CD14-positive monocyte (primary cell): ENCODE results near the gene IL19. TPM values are rescaled to one million over a fixed set of nuclear protein-coding genes. Genes with fewer than 3 reads are reported as not detected.
A peak's percentile ranks its signal among the peaks of the same experiment; 100 is the strongest.

Source experiments
- DNase-seq, 3 donors: peaks; one replicate each; pipeline ENCODE4 v3.0.0-alpha.2; 2011 to 2022
- H2AFZ ChIP-seq: 2 replicates; pipeline ENCODE4 v1.6.0; 2012; ENCODE audit warnings: mild to moderate bottlenecking, low read depth, low read length, inconsistent platforms; ENCODE audit not compliant: insufficient read depth, poor library complexity, severe bottlenecking
- H3K27ac ChIP-seq, 2 donors: 1 replicate in 1 of 2; 2 replicates in 1 of 2; pipeline ENCODE4 v1.5.1; 2012 to 2013; ENCODE audit warnings: low read length in 2 of 2, control low read depth in 1 of 2, inconsistent platforms in 1 of 2, low read depth in 1 of 2, mild to moderate bottlenecking in 1 of 2
- H3K27me3 ChIP-seq, 2 donors: one replicate each; pipeline versions ENCODE4 v1.6.0 to v1.6.1; 2011 to 2013; ENCODE audit warnings: low read length in 2 of 2; ENCODE audit not compliant: control insufficient read depth in 2 of 2, insufficient read depth in 2 of 2
- H3K36me3 ChIP-seq, 2 donors: replicated peaks in 1 of 2; 1 replicate in 1 of 2; 2 replicates in 1 of 2; pipeline versions ENCODE4 v1.5.1 to v1.6.1; 2012 to 2013; ENCODE audit warnings: low read length in 2 of 2, control low read depth in 1 of 2, inconsistent platforms in 1 of 2, mild to moderate bottlenecking in 1 of 2; ENCODE audit not compliant: insufficient read depth in 2 of 2, control insufficient read depth in 1 of 2
- H3K4me1 ChIP-seq, 2 donors: 1 replicate in 1 of 2; 2 replicates in 1 of 2; pipeline versions ENCODE4 v1.5.1 to v1.6.1; 2012 to 2013; ENCODE audit warnings: low read length in 2 of 2, control low read depth in 1 of 2, inconsistent platforms in 1 of 2, mild to moderate bottlenecking in 1 of 2, moderate library complexity in 1 of 2; ENCODE audit not compliant: insufficient read depth in 2 of 2, control insufficient read depth in 1 of 2
- H3K4me2 ChIP-seq: replicated peaks from 2 replicates; pipeline ENCODE3; 2012; ENCODE audit warnings: low read length, moderate library complexity, mild to moderate bottlenecking; ENCODE audit not compliant: poor library complexity, severe bottlenecking; ENCODE audit errors: extremely low read depth
- H3K4me3 ChIP-seq, 3 experiments: fragments of 200-600 bp in 1 of 3; sonication (generic) in 1 of 3; replicated peaks in 1 of 3; 1 replicate in 2 of 3; 2 replicates in 1 of 3; pipeline ENCODE4 v1.5.1; 2011 to 2013; ENCODE audit warnings: low read length in 3 of 3, mild to moderate bottlenecking in 3 of 3, control low read depth in 2 of 3, low read depth in 2 of 3, inconsistent platforms in 1 of 3, moderate library complexity in 1 of 3
- H3K79me2 ChIP-seq: 2 replicates; pipeline ENCODE4 v1.6.0; 2012; ENCODE audit warnings: mild to moderate bottlenecking, control low read depth, inconsistent platforms, low read length, moderate library complexity; ENCODE audit not compliant: insufficient read depth
- H3K9ac ChIP-seq: 2 replicates; pipeline ENCODE4 v1.6.0; 2017; ENCODE audit warnings: low read length, mild to moderate bottlenecking; ENCODE audit not compliant: insufficient read depth, poor library complexity, severe bottlenecking
- H3K9me3 ChIP-seq, 2 donors: replicated peaks in 1 of 2; 1 replicate in 1 of 2; 2 replicates in 1 of 2; pipeline versions ENCODE4 v1.5.1 to v1.6.1; 2012 to 2013; ENCODE audit warnings: low read length in 2 of 2, control low read depth in 1 of 2; ENCODE audit not compliant: control insufficient read depth in 1 of 2, insufficient read depth in 1 of 2
- H4K20me1 ChIP-seq: 2 replicates; pipeline ENCODE4 v1.6.0; 2012; ENCODE audit warnings: mild to moderate bottlenecking, low read length, control low read depth, moderate library complexity; ENCODE audit not compliant: insufficient read depth
- H3K27ac Mint-ChIP-seq, 7 donors: one replicate each; pipeline ENCODE4 v1.8.0; 2020; ENCODE audit warnings: mild to moderate bottlenecking in 7 of 7, mixed read lengths in 7 of 7, moderate library complexity in 6 of 7, inconsistent platforms in 2 of 7
- H3K27me3 Mint-ChIP-seq, 3 donors: one replicate each; pipeline ENCODE4 v1.8.0; 2021 to 2022; ENCODE audit warnings: low read depth in 3 of 3, mild to moderate bottlenecking in 3 of 3, mixed read lengths in 3 of 3, moderate library complexity in 3 of 3, inconsistent platforms in 1 of 3
- H3K36me3 Mint-ChIP-seq, 2 donors: one replicate each; pipeline ENCODE4 v1.8.0; 2020; ENCODE audit warnings: mixed read lengths in 2 of 2, inconsistent platforms in 1 of 2, mild to moderate bottlenecking in 1 of 2
- H3K4me1 Mint-ChIP-seq: one replicate; pipeline ENCODE4 v1.8.0; 2020; ENCODE audit warnings: mild to moderate bottlenecking, mixed read lengths
- H3K4me3 Mint-ChIP-seq, 2 donors: one replicate each; pipeline ENCODE4 v1.8.0; 2020; ENCODE audit warnings: mild to moderate bottlenecking in 2 of 2, mixed read lengths in 2 of 2, moderate library complexity in 1 of 2
- H3K9me3 Mint-ChIP-seq, 7 donors: one replicate each; pipeline ENCODE4 v1.8.0; 2020 to 2022; ENCODE audit warnings: mixed read lengths in 7 of 7, mild to moderate bottlenecking in 6 of 7, moderate library complexity in 6 of 7, inconsistent platforms in 2 of 7
- WGBS: methylation state at CpG from one replicate; pipeline ENCODE4 v1.1.5; 2013; ENCODE audit warnings: missing lambda C conversion rate; ENCODE audit not compliant: insufficient coverage; 5-methylcytosine and 5-hydroxymethylcytosine counted together
- intact Hi-C, 2 donors: fragments of 100-400 bp; cut with micrococcal nuclease; formaldehyde crosslinking; loops; one replicate each; pipeline versions ENCODE4 v1.15.0 to v1.15.1; 2023
- polyA plus RNA-seq, 3 donors: library from polyadenylated mRNA; depleted of rRNA in 1 of 3; unstranded in 2 of 3; stranded (reverse) in 1 of 3; fragments of 300-500 nt in 2 of 3; fragments of >200 nt in 1 of 3; fragmentation: Illumina TruSeq in 2 of 3; gene quantifications; 1 replicate in 2 of 3; 2 replicates in 1 of 3; pipeline ENCODE4 v1.2.3, GENCODE V29; 2012 to 2021
- TF ChIP-seq, protein P1 (sequence below): fragments of 200-600 bp; IDR thresholded peaks from one replicate; pipeline ENCODE4 v1.8.0; 2022; ENCODE audit warnings: antibody characterized with exemption, mild to moderate bottlenecking

IL19 gene
- polyA plus RNA-seq, 3 donors = 0.41 TPM; not detected in 2

- DNase-seq = peak; percentile 30 to 70 (median 38)
- Mint-ChIP-seq H3K9me3 (no peaks in the 10 kb centered on the region), H3K4me3 (no peak overlapping the region), H3K27me3 (peaks cover 3 to 13% (median 7%) of the 10 kb centered on the region in 3 donors), H3K36me3 (no peaks in the 10 kb centered on the region), H3K27ac (peak overlapping the region in 6 of 7 donors; percentile 47 to 90 (median 72)), H3K4me1 (peaks cover 58% of the 10 kb centered on the region)
- no peaks in the 10 kb centered on the region for H3K36me3 ChIP-seq
- intact Hi-C loops = loop anchor here in 1 of 2 donors (10.0 kb wide), 1 partner anchor 58 kb away; the partner anchor contains the start of genes IL10 and IL19
- no peak overlapping the region for H3K9ac ChIP-seq
- H3K4me2 ChIP-seq = no peak overlapping the region
- H3K4me1 ChIP-seq = peaks cover 56 to 61% of the 10 kb centered on the region in 2 donors
- H3K27me3 ChIP-seq = no peaks in the 10 kb centered on the region
- no CpG with 5 or more reads among the region's 2 CpGs for WGBS
- no peak overlapping the region for H3K4me3 ChIP-seq
- H3K79me2 ChIP-seq = no peaks in the 10 kb centered on the region
- no peaks in the 10 kb centered on the region for H4K20me1 ChIP-seq
- H3K27ac ChIP-seq = peak overlapping the region in 1 of 2 donors; percentile 62
- H2AFZ ChIP-seq = no peak overlapping the region
- TF ChIP-seq, protein P1, sequence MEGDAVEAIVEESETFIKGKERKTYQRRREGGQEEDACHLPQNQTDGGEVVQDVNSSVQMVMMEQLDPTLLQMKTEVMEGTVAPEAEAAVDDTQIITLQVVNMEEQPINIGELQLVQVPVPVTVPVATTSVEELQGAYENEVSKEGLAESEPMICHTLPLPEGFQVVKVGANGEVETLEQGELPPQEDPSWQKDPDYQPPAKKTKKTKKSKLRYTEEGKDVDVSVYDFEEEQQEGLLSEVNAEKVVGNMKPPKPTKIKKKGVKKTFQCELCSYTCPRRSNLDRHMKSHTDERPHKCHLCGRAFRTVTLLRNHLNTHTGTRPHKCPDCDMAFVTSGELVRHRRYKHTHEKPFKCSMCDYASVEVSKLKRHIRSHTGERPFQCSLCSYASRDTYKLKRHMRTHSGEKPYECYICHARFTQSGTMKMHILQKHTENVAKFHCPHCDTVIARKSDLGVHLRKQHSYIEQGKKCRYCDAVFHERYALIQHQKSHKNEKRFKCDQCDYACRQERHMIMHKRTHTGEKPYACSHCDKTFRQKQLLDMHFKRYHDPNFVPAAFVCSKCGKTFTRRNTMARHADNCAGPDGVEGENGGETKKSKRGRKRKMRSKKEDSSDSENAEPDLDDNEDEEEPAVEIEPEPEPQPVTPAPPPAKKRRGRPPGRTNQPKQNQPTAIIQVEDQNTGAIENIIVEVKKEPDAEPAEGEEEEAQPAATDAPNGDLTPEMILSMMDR = no peak
- H3K9me3 ChIP-seq = no peaks in the 10 kb centered on the region
Measured at GRCh38 chr1:206833106-206833680, 62.6 kb downstream of the IL19 start.

- H3K4me1 Mint-ChIP-seq = peaks cover 58% of the 10 kb centered on the region
- no peaks in the 10 kb centered on the region for H3K79me2 ChIP-seq
- H3K9ac ChIP-seq = no peak overlapping the region
- no peak overlapping the region for H3K4me2 ChIP-seq
- no peak overlapping the region for H3K4me3 Mint-ChIP-seq
- H3K27ac ChIP-seq = no peak overlapping the region
- no peaks in the 10 kb centered on the region for H4K20me1 ChIP-seq
- H3K36me3 ChIP-seq = no peaks in the 10 kb centered on the region
- DNase-seq = no peak
- H3K9me3 Mint-ChIP-seq = no peaks in the 10 kb centered on the region
- intact Hi-C loops = loop anchor here in 1 of 2 donors (10.0 kb wide), 1 partner anchor 59 kb away; the partner anchor contains the start of genes IL10 and IL19
- no peaks in the 10 kb centered on the region for H3K36me3 Mint-ChIP-seq
- peaks cover 3 to 10% (median 7%) of the 10 kb centered on the region in 3 donors for H3K27me3 Mint-ChIP-seq
- H3K4me1 ChIP-seq = peaks cover 56 to 60% of the 10 kb centered on the region in 2 donors
- no peak overlapping the region for H3K4me3 ChIP-seq
- TF ChIP-seq, protein P1 = no peak
- no peak overlapping the region for H2AFZ ChIP-seq
- peak overlapping the region in 4 of 7 donors; percentile 71 to 87 (median 77) for H3K27ac Mint-ChIP-seq
- H3K9me3 ChIP-seq = no peaks in the 10 kb centered on the region
- H3K27me3 ChIP-seq = no peaks in the 10 kb centered on the region
- WGBS = 50% methylated on average over 2 of the region's 2 CpGs
Measured at GRCh38 chr1:206833801-206834200, 63.2 kb downstream of the IL19 start.
